AG04450 (cell line): ENCODE measurements around the gene UVRAG. TPM values are rescaled to one million over a fixed set of nuclear protein-coding genes. Genes with fewer than 3 reads are reported as not detected.

ENCODE experiments used
- CTCF ChIA-PET: fragments of 300-600, 350-600 bp; formaldehyde crosslinking; extraction: SDS; loops from one replicate; lab custom pipeline; 2022; ENCODE audit warnings: antibody characterized with exemption, inconsistent platforms; lab: Charles Lee
- POLR2A ChIA-PET: fragments of 350-600 bp; formaldehyde crosslinking; extraction: SDS; loops from one replicate; lab custom pipeline; 2021; ENCODE audit warnings: antibody characterized with exemption, inconsistent platforms; lab: Yijun Ruan, JAX
- DNase-seq: peaks from one replicate; pipeline ENCODE4 v3.0.0-alpha.2; 2011; ENCODE audit warnings: low read depth, low spot score
- H3K27ac ChIP-seq: one replicate; pipeline ENCODE4 v1.5.1; 2012; ENCODE audit warnings: low read depth, low read length, control low read depth
- H3K27me3 ChIP-seq: one replicate; pipeline ENCODE4 v1.6.0; 2012; ENCODE audit warnings: low read length; ENCODE audit not compliant: control insufficient read depth, insufficient read depth
- H3K4me3 ChIP-seq: 2 replicates; pipeline ENCODE4 v1.5.1; 2011; ENCODE audit warnings: mild to moderate bottlenecking, low read depth, low read length, control low read depth
- H3K9me3 ChIP-seq: 2 replicates; pipeline ENCODE4 v1.5.1; 2012; ENCODE audit warnings: low read length; ENCODE audit not compliant: control insufficient read depth, insufficient read depth
- CTCF ChIP-seq: IDR thresholded peaks from 2 replicates; pipeline ENCODE4 v1.5.1; 2011; ENCODE audit warnings: low read depth, low read length, control low read depth, inconsistent platforms
- polyA plus RNA-seq: library from polyadenylated mRNA; depleted of rRNA; stranded (reverse); fragments of >200 nt; gene quantifications from 2 replicates; pipeline ENCODE4 v1.2.3, GENCODE V29; 2011

The UVRAG gene
- polyA plus RNA-seq, 1 experiment = 11.6 TPM

DNA sequence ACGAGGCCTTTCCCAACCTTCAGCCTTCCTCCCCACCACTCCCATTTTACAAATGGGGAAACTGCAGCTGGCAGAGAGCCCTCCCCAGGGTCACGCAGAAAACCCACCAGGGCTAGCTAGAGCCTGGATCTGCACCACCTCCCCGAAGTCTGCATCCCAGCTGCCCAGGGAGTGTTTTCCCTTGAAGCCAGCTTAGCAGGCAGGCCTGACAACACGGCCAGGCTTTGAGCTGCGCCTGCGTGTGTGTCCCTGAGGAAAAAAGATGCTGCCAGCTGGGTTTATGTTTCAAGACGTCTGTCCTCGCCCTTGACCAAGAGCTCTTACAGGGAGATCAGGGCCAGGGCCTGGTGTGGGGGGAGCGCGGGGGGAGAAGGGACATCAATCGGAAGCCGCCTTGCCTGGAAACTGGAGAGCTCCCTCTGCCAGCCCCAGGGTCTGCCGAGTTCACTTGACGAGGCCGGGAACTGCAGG, 371.0 kb downstream of the UVRAG start:
- ChIA-PET CTCF (interaction anchor here (0.9 to 1.5 kb wide), 6 partner anchors 21 to 305 kb away, joined by 3 to 12 read pairs (median 5); no protein-coding TSS in a partner anchor), POLR2A (no interaction called here)
- no peak for DNase-seq
- TF ChIP-seq CTCF = no peak
- H3K27ac ChIP-seq = no peak overlapping the region
- H3K27me3 ChIP-seq = peaks cover 17% of the 10 kb centered on the region
- no peak overlapping the region for H3K4me3 ChIP-seq
- no peaks in the 10 kb centered on the region for H3K9me3 ChIP-seq

GRCh38 chr11:76186776-76187279, 371.8 kb downstream of the UVRAG start:
- H3K27ac ChIP-seq = no peak overlapping the region

DNA sequence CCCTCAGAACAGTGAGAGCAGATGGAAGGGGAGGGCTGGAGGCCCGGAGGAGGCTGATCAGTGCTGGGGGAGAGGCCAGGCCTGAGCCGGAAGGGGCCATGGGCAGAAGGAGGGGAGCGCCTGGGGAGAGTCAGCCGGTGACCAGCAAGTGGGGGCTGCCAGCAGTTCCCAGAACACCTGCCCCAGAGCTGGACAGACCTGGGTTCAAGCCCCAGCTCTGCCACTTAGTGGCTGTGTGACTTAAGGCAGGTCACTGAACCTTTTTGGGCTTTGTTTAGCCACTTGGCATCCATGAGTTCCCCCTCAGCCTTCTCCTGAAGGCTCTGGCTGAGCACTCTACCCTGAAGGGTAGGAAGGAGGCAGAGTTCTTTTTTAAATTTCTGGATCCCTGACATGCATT, 373.9 kb downstream of the UVRAG start:
- ChIA-PET CTCF (no interaction called here), POLR2A (no interaction called here)
- H3K9me3 ChIP-seq = no peaks in the 10 kb centered on the region
- TF ChIP-seq CTCF = no peak
- peaks cover 26% of the 10 kb centered on the region for H3K27me3 ChIP-seq
- no peak overlapping the region for H3K27ac ChIP-seq
- no peak for DNase-seq
- H3K4me3 ChIP-seq = no peak overlapping the region

More at GRCh38 chr11:76186776-76187279, 371.8 kb downstream of the UVRAG start:
- Histone ChIP-seq H3K27me3 (peaks cover 22% of the 10 kb centered on the region), H3K9me3 (no peaks in the 10 kb centered on the region), H3K4me3 (no peak overlapping the region)
- TF ChIP-seq CTCF = no peak
- ChIA-PET POLR2A (no interaction called here), CTCF (interaction anchor here (0.9 to 1.5 kb wide), 4 partner anchors 20 to 289 kb away, joined by 3 to 12 read pairs (median 8); no protein-coding TSS in a partner anchor)
- no peak for DNase-seq

GRCh38 chr11:76189682-76190081, 374.7 kb downstream of the UVRAG start:
- H3K27me3 ChIP-seq = peaks cover 24% of the 10 kb centered on the region
- TF ChIP-seq CTCF = no peak
- no peak overlapping the region for H3K27ac ChIP-seq
- no peak for DNase-seq
- no peaks in the 10 kb centered on the region for H3K9me3 ChIP-seq
- no peak overlapping the region for H3K4me3 ChIP-seq
- ChIA-PET POLR2A (no interaction called here), CTCF (interaction anchor here (1.6 kb wide), 1 partner anchor 37 kb away, joined by 6 read pairs; no protein-coding TSS in a partner anchor)

DNA sequence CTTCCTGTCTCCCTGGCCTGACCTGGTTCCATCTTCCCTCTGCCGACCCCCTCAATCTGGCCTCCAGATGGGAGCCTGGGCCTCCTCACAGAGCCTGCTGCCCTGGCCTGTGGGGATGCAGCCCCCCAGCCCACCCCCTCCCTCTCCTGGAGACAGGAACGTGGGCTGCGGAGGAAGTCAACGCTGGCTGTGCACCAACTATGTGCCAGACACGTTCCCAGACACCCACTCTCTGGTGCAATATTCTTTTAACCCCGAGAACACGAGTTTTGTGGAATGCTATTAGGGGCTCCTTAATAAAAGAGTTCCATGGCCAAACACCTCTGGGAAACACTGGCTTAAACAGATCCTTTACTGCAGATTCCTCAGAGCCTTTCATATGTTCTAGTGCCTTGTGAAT, 375.4 kb downstream of the UVRAG start:
- no peak for TF ChIP-seq CTCF
- Histone ChIP-seq H3K4me3 (no peak overlapping the region), H3K9me3 (no peaks in the 10 kb centered on the region), H3K27me3 (peaks cover 28% of the 10 kb centered on the region), H3K27ac (no peak overlapping the region)
- ChIA-PET POLR2A (no interaction called here), CTCF (interaction anchor here (0.6 to 1.6 kb wide), 3 partner anchors 15 to 80 kb away, joined by 3 to 6 read pairs (median 4); no protein-coding TSS in a partner anchor)
- no peak for DNase-seq
